Epithelial cell of esophagus (primary cell): Measurements from ENCODE around the gene EML5.
A peak's percentile ranks its signal among the peaks of the same experiment; 100 is the strongest.

ENCODE experiments used
- DNase-seq: peaks from one replicate; pipeline ENCODE4 v3.0.0; 2010; ENCODE audit warnings: low read depth
- H3K4me3 ChIP-seq: 2 replicates; pipeline ENCODE4 v1.5.1; 2011; ENCODE audit warnings: mild to moderate bottlenecking, low read length, control low read depth
- TF ChIP-seq, protein P1 (sequence below): IDR thresholded peaks from 2 replicates; pipeline ENCODE4 v1.5.1; 2011; ENCODE audit warnings: low read depth, mild to moderate bottlenecking, low read length, control low read depth, inconsistent platforms; ENCODE audit not compliant: insufficient read depth; ENCODE audit errors: missing control alignments

The EML5 gene

GRCh38 chr14:88834883-88835431, 42.2 kb upstream of the EML5 start:
- no peak overlapping the region for H3K4me3 ChIP-seq
- DNase-seq, result peak; percentile 24
- TF ChIP-seq, protein P1, sequence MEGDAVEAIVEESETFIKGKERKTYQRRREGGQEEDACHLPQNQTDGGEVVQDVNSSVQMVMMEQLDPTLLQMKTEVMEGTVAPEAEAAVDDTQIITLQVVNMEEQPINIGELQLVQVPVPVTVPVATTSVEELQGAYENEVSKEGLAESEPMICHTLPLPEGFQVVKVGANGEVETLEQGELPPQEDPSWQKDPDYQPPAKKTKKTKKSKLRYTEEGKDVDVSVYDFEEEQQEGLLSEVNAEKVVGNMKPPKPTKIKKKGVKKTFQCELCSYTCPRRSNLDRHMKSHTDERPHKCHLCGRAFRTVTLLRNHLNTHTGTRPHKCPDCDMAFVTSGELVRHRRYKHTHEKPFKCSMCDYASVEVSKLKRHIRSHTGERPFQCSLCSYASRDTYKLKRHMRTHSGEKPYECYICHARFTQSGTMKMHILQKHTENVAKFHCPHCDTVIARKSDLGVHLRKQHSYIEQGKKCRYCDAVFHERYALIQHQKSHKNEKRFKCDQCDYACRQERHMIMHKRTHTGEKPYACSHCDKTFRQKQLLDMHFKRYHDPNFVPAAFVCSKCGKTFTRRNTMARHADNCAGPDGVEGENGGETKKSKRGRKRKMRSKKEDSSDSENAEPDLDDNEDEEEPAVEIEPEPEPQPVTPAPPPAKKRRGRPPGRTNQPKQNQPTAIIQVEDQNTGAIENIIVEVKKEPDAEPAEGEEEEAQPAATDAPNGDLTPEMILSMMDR, result no peak

GRCh38 chr14:88831284-88831683, 38.5 kb upstream of the EML5 start:
- TF ChIP-seq, protein P1, result no peak
- no peak overlapping the region for H3K4me3 ChIP-seq
- DNase-seq, result peak; percentile 87

- no peak for DNase-seq
- TF ChIP-seq, protein P1, result no peak
These were observed 37.0 kb upstream of the EML5 start for GRCh38 chr14:88829685-88830302.

DNA sequence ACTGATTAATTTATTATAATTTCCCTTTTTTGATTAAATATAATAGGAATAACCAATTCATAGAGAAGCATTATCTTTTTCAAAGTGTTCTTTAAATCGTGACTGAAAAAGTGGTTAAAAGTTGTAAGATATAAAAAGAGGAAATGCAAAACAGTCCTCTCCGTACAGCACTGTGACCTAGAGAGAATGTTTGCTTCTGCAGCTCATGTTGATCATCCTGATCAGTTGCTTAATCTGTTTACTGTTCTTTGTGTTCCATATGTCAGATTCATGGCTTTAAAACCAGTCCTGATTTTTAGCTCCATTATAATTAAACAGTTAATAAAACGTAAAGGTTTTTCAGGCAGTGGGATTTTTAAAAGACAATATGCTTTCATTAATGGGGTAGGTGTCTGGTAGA, 36.4 kb upstream of the EML5 start:
- no peak for DNase-seq
- H3K4me3 ChIP-seq, result no peak overlapping the region
- TF ChIP-seq, protein P1, result no peak

More at GRCh38 chr14:88829685-88830302, 37.0 kb upstream of the EML5 start:
- no peak overlapping the region for H3K4me3 ChIP-seq

DNA sequence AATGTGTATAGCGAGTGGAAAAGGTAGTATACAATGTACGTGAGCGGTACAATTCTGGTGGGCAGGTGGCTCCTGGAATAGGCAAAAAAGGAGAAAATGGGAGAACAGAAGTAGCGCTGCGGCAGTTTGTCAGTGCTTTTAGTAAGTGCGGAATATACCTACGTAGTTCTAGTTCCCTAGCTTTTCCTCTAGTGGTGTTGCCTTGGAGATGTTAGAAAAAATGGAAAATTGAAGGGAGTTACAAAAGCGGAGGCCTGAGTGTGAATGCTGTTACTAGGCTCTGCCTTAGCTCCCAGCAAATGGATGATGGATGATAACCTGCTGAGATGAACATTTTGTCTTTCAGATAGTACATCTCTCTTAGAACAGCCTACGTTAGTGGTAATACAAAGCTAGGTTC, 32.8 kb upstream of the EML5 start:
- TF ChIP-seq, protein P1, result no peak
- DNase-seq, result no peak
- H3K4me3 ChIP-seq, result peak overlapping the region; percentile 77

GRCh38 chr14:88825078-88825458, 32.3 kb upstream of the EML5 start:
- TF ChIP-seq, protein P1, result no peak
- DNase-seq, result peak; percentile 16
- H3K4me3 ChIP-seq, result peak overlapping the region; percentile 77
